ENCODE results near the gene SMU1. TPM values are rescaled to one million over a fixed set of nuclear protein-coding genes. Genes with fewer than 3 reads are reported as not detected.

The SMU1 gene
- total and polyA plus RNA-seq, 2 donors (not counting 3 experiments of a cell fraction or from before 2014, with no cell fraction given) = 8.5 to 21.7 TPM

DNA sequence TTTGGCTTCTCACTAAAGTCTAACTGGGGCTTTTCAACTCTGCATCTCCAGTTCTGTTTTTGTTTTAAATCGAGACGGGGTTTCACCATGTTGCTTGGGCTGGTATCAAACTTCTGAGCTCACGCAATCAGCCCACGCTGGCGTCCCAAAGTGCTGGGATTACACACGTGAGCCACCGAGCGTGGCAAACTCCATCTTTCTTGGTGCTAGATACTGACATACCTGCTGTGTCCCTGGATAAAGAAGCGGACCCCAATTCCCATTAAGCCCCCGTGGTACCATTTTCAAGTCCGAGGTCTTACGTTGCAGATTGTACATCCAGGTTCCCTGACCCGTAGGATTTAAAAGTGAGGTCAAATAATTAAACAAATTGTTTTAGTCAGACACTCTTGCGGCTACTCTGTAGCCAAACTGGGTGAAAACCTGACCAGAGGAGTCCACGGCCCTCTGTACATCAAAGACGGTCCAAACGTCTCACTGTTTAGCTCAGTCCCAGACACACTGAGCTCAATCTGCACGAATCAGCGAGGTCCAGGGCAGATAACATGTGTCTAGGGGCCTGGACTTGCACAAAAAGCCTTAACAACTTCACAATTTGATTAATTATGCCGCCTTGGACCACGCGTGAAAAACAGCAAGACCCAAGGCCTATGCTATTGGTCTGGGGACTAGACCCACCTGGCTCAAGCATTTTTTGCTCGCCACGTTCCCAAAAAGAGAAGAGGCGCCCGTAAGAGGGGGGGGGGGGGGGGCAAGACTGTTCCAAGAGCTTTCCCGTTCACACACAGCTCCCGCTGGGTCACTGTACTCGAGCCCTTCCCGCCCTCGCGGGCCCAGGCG lies 52.1 kb downstream of the SMU1 start:
- TF ChIP-seq POLR2A (IDR thresholded peaks at IDR 0.05; ENCODE audit: low read depth, low read length) (no peak), MAX (IDR thresholded peaks at IDR 0.05; ENCODE audit: insufficient read depth, insufficient read length) (no peak), FOS (IDR thresholded peaks at IDR 0.05; ENCODE audit: borderline replicate concordance, insufficient read depth, low read length) (no peak), CTCF (IDR thresholded peaks at IDR 0.05; ENCODE audit: extremely low read depth in 1 of 2, insufficient read depth in 1 of 2, low read depth in 1 of 2, low read length in 2 of 2) (no peak), EZH2 (IDR thresholded peaks at IDR 0.05; ENCODE audit: borderline replicate concordance, low read depth, low read length, severe bottlenecking) (no peak), MYC (IDR thresholded peaks at IDR 0.05; ENCODE audit: low read depth, low read length) (no peak), GATA2 (IDR thresholded peaks at IDR 0.05; ENCODE audit: insufficient read depth, insufficient read length, low read depth, low read length) (no peak), JUN (IDR thresholded peaks at IDR 0.05; ENCODE audit: borderline replicate concordance, insufficient read depth, insufficient read length, low read depth) (no peak), POLR2AphosphoS5 (IDR thresholded peaks at IDR 0.05; ENCODE audit: insufficient read depth, low read depth, low read length) (no peak)
- CTCF ChIA-PET = interaction anchor here (1.1 to 1.2 kb wide), 4 partner anchors 20 to 629 kb away, joined by 3 to 5 read pairs (median 4); partner anchors contain the start of gene RIGI
- Histone ChIP-seq H3K27ac (ENCODE audit: insufficient read depth, low read depth, low read length) (peak overlapping the region; percentile 72), H3K36me3 (ENCODE audit: control insufficient read depth in 2 of 2, extremely low read depth in 1 of 2, insufficient read depth in 2 of 2, low read length in 2 of 2) (peaks cover 0 to 11% of the 10 kb centered on the region in 2 experiments), H3K9ac (replicated peaks; ENCODE audit: extremely low read depth, insufficient read depth, low read length) (peak overlapping the region; percentile 99), H3K9me3 (replicated peaks; ENCODE audit: control insufficient read depth, insufficient read depth, low read length) (no peaks in the 10 kb centered on the region), H4K20me1 (replicated peaks; ENCODE audit: control insufficient read depth, extremely low read depth, insufficient read depth, low read length) (peaks cover 15% of the 10 kb centered on the region), H2AFZ (ENCODE audit: low read depth, low read length) (peak overlapping the region; percentile 75), H3K9me1 (replicated peaks; ENCODE audit: control insufficient read depth, extremely low read depth, insufficient read depth, low read length) (no peaks in the 10 kb centered on the region), H3K4me1 (ENCODE audit: control insufficient read depth, extremely low read depth, insufficient read depth, low read length) (peaks cover 36% of the 10 kb centered on the region), H3K4me2 (ENCODE audit: insufficient read depth, low read length) (peak overlapping the region; percentile 99), H3K4me3 (replicated peaks in 1 of 3; ENCODE audit: insufficient read depth in 1 of 3, low read depth in 1 of 3, low read length in 3 of 3) (peak overlapping the region; percentile 57 to 100 (median 99)), H3K27me3 (ENCODE audit: control insufficient read depth in 2 of 2, insufficient read depth in 2 of 2, low read length in 2 of 2) (no peaks in the 10 kb centered on the region), H3K79me2 (ENCODE audit: control insufficient read depth, insufficient read depth, low read length) (peaks cover 64% of the 10 kb centered on the region)
- no peak for FAIRE-seq
- no peak for DNase-seq (ENCODE audit: low read depth, low spot score)
- intact Hi-C loops (cut with micrococcal nuclease) (no loop called here), dilution Hi-C loops (cut with MboI; ENCODE audit: extremely low pct_ligation_motif_present, low sequenced_read_pairs) (no loop called here)
- POLR2A ChIA-PET = interaction anchor here (0.5 to 2.6 kb wide), 31 partner anchors 7 to 900 kb away, joined by 3 to 21 read pairs (median 4); partner anchors contain the start of genes ACO1, APTX, B4GALT1 and BAG1
- TSS peak; percentile 66 for BruUV-seq (replicated peaks)

Data from endothelial cell of umbilical vein (primary cell).